Stimulated activated CD8-positive, alpha-beta memory T cell treated with anti-CD3 and anti-CD28 coated beads, Interleukin-15, amount 100 ng/mL, for 1 hour (primary cell): ENCODE data around the gene RRAGD.
"Not testable (repeated sequence)": the region's sequence is repeated elsewhere in the genome, so short reads cannot be mapped to it uniquely, and the experiment has no call there.

Experiments used
- DNase-seq: peaks from one replicate; pipeline ENCODE4 v3.0.0-alpha.2; 2020; ENCODE audit warnings: low read depth

The RRAGD gene

GRCh38 chr6:89411145-89412070, 665 bp downstream of the RRAGD start:
- DNase-seq, result no peak

GRCh38 chr6:89410788-89411144, 1.3 kb downstream of the RRAGD start:
- no peak for DNase-seq

- DNase-seq, result no peak
Measured at GRCh38 chr6:89410231-89410761, 1.8 kb downstream of the RRAGD start.

GRCh38 chr6:89409461-89410035, 2.5 kb downstream of the RRAGD start:
- DNase-seq, result no peak

- no peak for DNase-seq
Measured at GRCh38 chr6:89406141-89406540, 5.9 kb downstream of the RRAGD start.

GRCh38 chr6:89404512-89404911, 7.6 kb downstream of the RRAGD start:
- no peak for DNase-seq

GRCh38 chr6:89402776-89403175, 9.3 kb downstream of the RRAGD start:
- DNase-seq, result no peak

- DNase-seq, result no peak
Measured at GRCh38 chr6:89400912-89401399, 11.1 kb downstream of the RRAGD start.

GRCh38 chr6:89400050-89400449, 12.0 kb downstream of the RRAGD start:
- DNase-seq, result no peak

- no peak for DNase-seq
Measured at GRCh38 chr6:89398762-89399525, 13.1 kb downstream of the RRAGD start.

GRCh38 chr6:89397884-89398283, 14.2 kb downstream of the RRAGD start:
- not testable (repeated sequence) for DNase-seq

- DNase-seq, result no peak
Measured at GRCh38 chr6:89393659-89394058, 18.4 kb downstream of the RRAGD start.

- DNase-seq, result no peak
Measured at GRCh38 chr6:89392823-89393222, 19.2 kb downstream of the RRAGD start.

- no peak for DNase-seq
Measured at GRCh38 chr6:89388846-89389245, 23.2 kb downstream of the RRAGD start.

- no peak for DNase-seq
Measured at GRCh38 chr6:89387516-89388201, 24.4 kb downstream of the RRAGD start.

- no peak for DNase-seq
Measured at GRCh38 chr6:89386917-89387491, 25.1 kb downstream of the RRAGD start.

GRCh38 chr6:89385846-89386245, 26.2 kb downstream of the RRAGD start:
- no peak for DNase-seq

- no peak for DNase-seq
Measured at GRCh38 chr6:89385156-89385667, 26.9 kb downstream of the RRAGD start.

- no peak for DNase-seq
Measured at GRCh38 chr6:89381031-89381430, 31.0 kb downstream of the RRAGD start.

- DNase-seq, result no peak
Measured at GRCh38 chr6:89379281-89379680, 32.8 kb downstream of the RRAGD start.

- DNase-seq, result no peak
Measured at GRCh38 chr6:89378628-89379027, 33.4 kb downstream of the RRAGD start.
